B cell (primary cell): Measurements from ENCODE around the gene ESYT3. TPM values are rescaled to one million over a fixed set of nuclear protein-coding genes. Genes with fewer than 3 reads are reported as not detected.

Experiments used
- ATAC-seq: fragments of 200-7000 bp; cut with Tn5 transposase; one replicate; pipeline ENCODE4 v1.10.0; 2021; ENCODE audit warnings: low read depth, mild to moderate bottlenecking, moderate number of reproducible peaks, moderate library complexity
- CTCF ChIA-PET: fragments of 350-600 bp; sonication (Branson Sonifier 250); formaldehyde crosslinking; loops from one replicate; lab custom pipeline; 2021; ENCODE audit warnings: antibody characterized with exemption, inconsistent platforms; lab: Charles Lee
- POLR2A ChIA-PET: fragments of 350-600 bp; sonication (Branson Sonifier 250); formaldehyde crosslinking; loops from one replicate; lab custom pipeline; 2021; ENCODE audit warnings: antibody characterized with exemption; lab: Charles Lee
- DNase-seq: peaks from one replicate; pipeline ENCODE4 v3.0.0; 2013
- H2AFZ ChIP-seq: 2 replicates; pipeline ENCODE4 v1.6.1; 2012; ENCODE audit warnings: mild to moderate bottlenecking, low read depth, low read length; ENCODE audit not compliant: insufficient read depth, poor library complexity, severe bottlenecking
- H3K27ac ChIP-seq, 2 donors: 1 replicate in 1 of 2; 2 replicates in 1 of 2; pipeline ENCODE4 v1.5.1; 2012 to 2013; ENCODE audit warnings: low read length in 2 of 2, mild to moderate bottlenecking in 2 of 2, moderate library complexity in 1 of 2
- H3K27me3 ChIP-seq, 4 experiments: fragments of 200-600 bp in 1 of 4; sonication (generic) in 1 of 4; replicated peaks in 1 of 4; 1 replicate in 2 of 4; 2 replicates in 2 of 4; pipeline versions ENCODE4 v1.6.1 to v1.7.0; 2013 to 2016; ENCODE audit warnings: low read length in 3 of 4, mild to moderate bottlenecking in 2 of 4, mixed read lengths in 1 of 4, moderate library complexity in 1 of 4; ENCODE audit not compliant: insufficient read depth in 4 of 4, control insufficient read depth in 3 of 4; ENCODE audit errors: control extremely low read depth in 1 of 4
- H3K36me3 ChIP-seq, 2 experiments: replicated peaks in 1 of 2; 1 replicate in 1 of 2; 2 replicates in 1 of 2; pipeline versions ENCODE4 v1.6.1 to v1.7.1; 2013; ENCODE audit warnings: low read length in 1 of 2; ENCODE audit not compliant: insufficient read depth in 2 of 2, control insufficient read depth in 1 of 2; ENCODE audit errors: control extremely low read depth in 1 of 2, extremely low read depth in 1 of 2
- H3K4me1 ChIP-seq, 2 donors: fragments of 200-600 bp in 1 of 2; sonication (generic) in 1 of 2; 1 replicate in 1 of 2; 2 replicates in 1 of 2; pipeline versions ENCODE4 v1.5.1 to v1.6.1; 2013 to 2017; ENCODE audit warnings: low read length in 2 of 2; ENCODE audit not compliant: control insufficient read depth in 2 of 2, insufficient read depth in 2 of 2
- H3K4me2 ChIP-seq: replicated peaks from 2 replicates; pipeline ENCODE3; 2012; ENCODE audit warnings: mild to moderate bottlenecking, low read depth, low read length; ENCODE audit not compliant: poor library complexity, severe bottlenecking
- H3K4me3 ChIP-seq, 5 experiments: fragments of 200-600 bp in 1 of 5; sonication (generic) in 1 of 5; 1 replicate in 3 of 5; 2 replicates in 2 of 5; pipeline versions ENCODE4 v1.5.1 to v1.7.0; 2011 to 2016; ENCODE audit warnings: low read length in 4 of 5, mild to moderate bottlenecking in 4 of 5, low read depth in 2 of 5, control low read depth in 1 of 5, moderate library complexity in 1 of 5; ENCODE audit not compliant: insufficient read depth in 1 of 5; ENCODE audit errors: control extremely low read depth in 1 of 5, extremely low read depth in 1 of 5
- H3K79me2 ChIP-seq: fragments of 200-600 bp; sonication (generic); one replicate; pipeline ENCODE4 v1.6.0; 2016; ENCODE audit warnings: low read length; ENCODE audit not compliant: control insufficient read depth, insufficient read depth
- H3K9ac ChIP-seq: fragments of 200-600 bp; sonication (generic); 2 replicates; pipeline ENCODE4 v1.6.1; 2017; ENCODE audit warnings: mild to moderate bottlenecking, low read length, moderate library complexity
- H3K9me3 ChIP-seq, 3 donors: one replicate each; pipeline versions ENCODE4 v1.6.1 to v1.7.1; 2013; ENCODE audit warnings: low read length in 2 of 3; ENCODE audit not compliant: control insufficient read depth in 2 of 3, insufficient read depth in 1 of 3; ENCODE audit errors: control extremely low read depth in 1 of 3
- H4K20me1 ChIP-seq: 2 replicates; pipeline ENCODE4 v1.6.0; 2012; ENCODE audit warnings: mild to moderate bottlenecking, low read length; ENCODE audit not compliant: insufficient read depth, control insufficient read depth, poor library complexity, severe bottlenecking
- H3K27ac Mint-ChIP-seq: one replicate; pipeline ENCODE4 v1.8.0; 2021; ENCODE audit warnings: mixed read lengths
- H3K27me3 Mint-ChIP-seq: one replicate; pipeline ENCODE4 v1.8.0; 2021; ENCODE audit warnings: mixed read lengths
- H3K4me1 Mint-ChIP-seq: one replicate; pipeline ENCODE4 v1.8.0; 2021; ENCODE audit warnings: mixed read lengths
- H3K4me3 Mint-ChIP-seq: one replicate; pipeline ENCODE4 v1.8.0; 2021; ENCODE audit warnings: mixed read lengths
- H3K9me3 Mint-ChIP-seq: one replicate; pipeline ENCODE4 v1.8.0; 2022; ENCODE audit warnings: mixed read lengths; ENCODE audit not compliant: insufficient read depth
- CTCF ChIP-seq: fragments of 200-600 bp; IDR thresholded peaks from one replicate; pipeline ENCODE4 v1.8.0; 2022; ENCODE audit warnings: antibody characterized with exemption, mild to moderate bottlenecking
- EZH2 ChIP-seq: IDR thresholded peaks from 2 replicates; pipeline ENCODE4 v1.6.1; 2012; ENCODE audit warnings: borderline replicate concordance, low read depth, mild to moderate bottlenecking, moderate library complexity, low read length; ENCODE audit not compliant: insufficient read depth, poor library complexity, severe bottlenecking
- WGBS: methylation state at CpG from one replicate; pipeline ENCODE4 v1.1.5; 2013; ENCODE audit warnings: missing lambda C conversion rate; ENCODE audit not compliant: insufficient coverage; 5-methylcytosine and 5-hydroxymethylcytosine counted together
- intact Hi-C: fragments of 100-400 bp; cut with micrococcal nuclease; formaldehyde crosslinking; loops from one replicate; pipeline ENCODE4 v1.10.0; 2022
- polyA plus RNA-seq: library from polyadenylated mRNA; depleted of rRNA; stranded (reverse); fragments of >200 nt; gene quantifications from 2 replicates; pipeline ENCODE4 v1.2.3, GENCODE V29; 2012
- total RNA-seq, 2 donors: library from RNA; stranded (reverse); fragments of 120-200 nt in 1 of 2; gene quantifications; 1 replicate in 1 of 2; 2 replicates in 1 of 2; pipeline versions ENCODE4 v1.2.3 to v1.2.4, GENCODE V29; 2013 to 2022

ESYT3 gene
- total and polyA plus RNA-seq, 2 donors (not counting 1 experiment from before 2014, with no cell fraction given), result not detected

- Histone ChIP-seq H3K9me3 (no peaks in the 10 kb centered on the region), H3K27me3 (peaks cover 0 to 10% (median 4%) of the 10 kb centered on the region in 4 experiments), H3K27ac (no peak overlapping the region), H3K9ac (no peak overlapping the region), H2AFZ (no peak overlapping the region), H3K79me2 (no peaks in the 10 kb centered on the region), H3K4me1 (no peaks in the 10 kb centered on the region), H3K4me2 (no peak overlapping the region), H3K4me3 (no peak overlapping the region), H3K36me3 (no peaks in the 10 kb centered on the region), H4K20me1 (no peaks in the 10 kb centered on the region)
- no peak overlapping the region for H3K4me3 Mint-ChIP-seq
- 89% methylated on average over 7 of the region's 10 CpGs for WGBS
- ATAC-seq (no peak), DNase-seq (no peak)
- TF ChIP-seq CTCF, result no peak
- TF ChIP-seq EZH2, result no peak
- H3K27ac Mint-ChIP-seq, result no peak overlapping the region
- no peaks in the 10 kb centered on the region for H3K9me3 Mint-ChIP-seq
- H3K27me3 Mint-ChIP-seq, result peaks cover 52% of the 10 kb centered on the region
- H3K4me1 Mint-ChIP-seq, result no peaks in the 10 kb centered on the region
- intact Hi-C loops, result no loop called here
- CTCF ChIA-PET, result interaction anchor here (1.1 to 2.0 kb wide), 2 partner anchors 18 to 516 kb away, joined by 3 to 6 read pairs; no protein-coding TSS in a partner anchor
- POLR2A ChIA-PET, result no interaction called here
These were observed 34.6 kb upstream of the ESYT3 start for GRCh38 chr3:138399766-138400165.

- CTCF ChIA-PET, result interaction anchor here (0.6 to 2.0 kb wide), 3 partner anchors 17 to 564 kb away, joined by 3 to 6 read pairs (median 3); no protein-coding TSS in a partner anchor
- H3K4me1 Mint-ChIP-seq, result no peaks in the 10 kb centered on the region
- no peak overlapping the region for H3K4me3 ChIP-seq
- 35% methylated on average over 2 of the region's 2 CpGs for WGBS
- no peaks in the 10 kb centered on the region for H3K9me3 ChIP-seq
- DNase-seq (no peak), ATAC-seq (no peak)
- H2AFZ ChIP-seq, result no peak overlapping the region
- TF ChIP-seq EZH2, result no peak
- no peak for TF ChIP-seq CTCF
- H4K20me1 ChIP-seq, result no peaks in the 10 kb centered on the region
- H3K27ac ChIP-seq, result no peak overlapping the region
- H3K4me3 Mint-ChIP-seq, result no peak overlapping the region
- H3K27me3 ChIP-seq, result peaks cover 0 to 17% (median 6%) of the 10 kb centered on the region in 4 experiments
- no peak overlapping the region for H3K9ac ChIP-seq
- POLR2A ChIA-PET, result no interaction called here
- H3K79me2 ChIP-seq, result no peaks in the 10 kb centered on the region
- peaks cover 48% of the 10 kb centered on the region for H3K27me3 Mint-ChIP-seq
- intact Hi-C loops, result no loop called here
- no peaks in the 10 kb centered on the region for H3K9me3 Mint-ChIP-seq
- H3K4me2 ChIP-seq, result no peak overlapping the region
- H3K36me3 ChIP-seq, result no peaks in the 10 kb centered on the region
- no peaks in the 10 kb centered on the region for H3K4me1 ChIP-seq
- H3K27ac Mint-ChIP-seq, result no peak overlapping the region
These were observed 33.8 kb upstream of the ESYT3 start for GRCh38 chr3:138400651-138401070.
